Measurements from ENCODE around the gene YWHAQ.

GRCh38 chr2:9586465-9586864 lies 44.3 kb downstream of the YWHAQ start:
- TF ChIP-seq POU6F1 (CRISPR knock-in tag; IDR thresholded peaks at IDR 0.05; ENCODE audit: borderline replicate concordance, low read depth) (no peak), ZFP30 (CRISPR knock-in tag; IDR thresholded peaks at IDR 0.05) (no peak), ARNTL (CRISPR knock-in tag; IDR thresholded peaks at IDR 0.05; ENCODE audit: borderline replicate concordance, low read depth) (no peak), RARB (CRISPR knock-in tag; IDR thresholded peaks at IDR 0.05) (no peak), ZC3H10 (CRISPR knock-in tag; IDR thresholded peaks at IDR 0.05) (no peak), TSHZ2 (CRISPR knock-in tag; IDR thresholded peaks at IDR 0.05) (no peak), CSDC2 (CRISPR knock-in tag; IDR thresholded peaks at IDR 0.05) (no peak), SNAI2 (CRISPR knock-in tag; IDR thresholded peaks at IDR 0.05) (no peak), ISL1 (CRISPR knock-in tag; IDR thresholded peaks at IDR 0.05) (no peak), TOX (CRISPR knock-in tag; IDR thresholded peaks at IDR 0.05; ENCODE audit: borderline replicate concordance) (no peak)

All from SK-N-SH treated with all-trans-retinoic acid at 6 μM for 48 hours (cell line).